Prostate gland (tissue), 2 donors: ENCODE data around the gene THRAP3. TPM values are rescaled to one million over a fixed set of nuclear protein-coding genes. Genes with fewer than 3 reads are reported as not detected.

Experiments used
- DNase-seq: peaks from one replicate; pipeline ENCODE4 v3.0.0-alpha.2; 2019; ENCODE audit warnings: low spot score
- H3K27ac ChIP-seq, 2 donors: fragments of 200-600 bp; sonication (generic); 2 replicates each; pipeline ENCODE4 v1.5.1; 2017 to 2019
- H3K27me3 ChIP-seq: fragments of 200-600 bp; sonication (generic); replicated peaks from 2 replicates; pipeline ENCODE4 v1.5.1; 2019; ENCODE audit not compliant: insufficient read depth
- H3K36me3 ChIP-seq, 2 donors: fragments of 200-600 bp; sonication (generic); 1 replicate in 1 of 2; 2 replicates in 1 of 2; pipeline versions ENCODE4 v1.5.1 to v1.8.1; 2017 to 2019
- H3K4me1 ChIP-seq: fragments of 200-600 bp; sonication (generic); replicated peaks from 2 replicates; pipeline ENCODE4 v1.5.1; 2019
- H3K4me3 ChIP-seq, 2 donors: fragments of 200-600 bp; sonication (generic); 2 replicates each; pipeline ENCODE4 v1.5.1; 2017 to 2019
- H3K9me3 ChIP-seq: fragments of 200-600 bp; sonication (generic); 2 replicates; pipeline ENCODE4 v1.5.1; 2017
- POLR2A ChIP-seq: fragments of 450-650 bp; IDR thresholded peaks from one replicate; pipeline ENCODE4 v1.6.1; 2016; ENCODE audit warnings: antibody characterized with exemption, mild to moderate bottlenecking
- POLR2AphosphoS5 ChIP-seq: sonication (generic); formaldehyde crosslinking; IDR thresholded peaks from one replicate; pipeline ENCODE4 v1.6.1; 2017; ENCODE audit warnings: antibody characterized with exemption
- WGBS: methylation state at CpG from one replicate; pipeline ENCODE4 v1.1.5; 2018; 5-methylcytosine and 5-hydroxymethylcytosine counted together
- intact Hi-C: fragments of 100-400 bp; cut with DNase I; formaldehyde crosslinking; loops from one replicate; pipeline ENCODE4 v1.14.2; 2022
- total RNA-seq, 2 donors: library from RNA; depleted of rRNA; stranded (reverse); fragments of >200 nt; gene quantifications; one replicate each; pipeline ENCODE4 v1.1.0, GENCODE V29; 2016
- TF ChIP-seq, protein P1 (sequence below), 4 experiments: fragments of 200-600 bp in 2 of 4; fragments of 450-650 bp in 2 of 4; sonication (generic) in 2 of 4; IDR thresholded peaks; 1 replicate in 3 of 4; 2 replicates in 1 of 4; pipeline ENCODE4 v1.5.1; 2016 to 2019; ENCODE audit warnings: antibody characterized with exemption in 4 of 4, mild to moderate bottlenecking in 2 of 4, moderate library complexity in 2 of 4

Gene THRAP3
- total RNA-seq, 2 donors from 2014 or later, result 100 to 123 TPM

DNA sequence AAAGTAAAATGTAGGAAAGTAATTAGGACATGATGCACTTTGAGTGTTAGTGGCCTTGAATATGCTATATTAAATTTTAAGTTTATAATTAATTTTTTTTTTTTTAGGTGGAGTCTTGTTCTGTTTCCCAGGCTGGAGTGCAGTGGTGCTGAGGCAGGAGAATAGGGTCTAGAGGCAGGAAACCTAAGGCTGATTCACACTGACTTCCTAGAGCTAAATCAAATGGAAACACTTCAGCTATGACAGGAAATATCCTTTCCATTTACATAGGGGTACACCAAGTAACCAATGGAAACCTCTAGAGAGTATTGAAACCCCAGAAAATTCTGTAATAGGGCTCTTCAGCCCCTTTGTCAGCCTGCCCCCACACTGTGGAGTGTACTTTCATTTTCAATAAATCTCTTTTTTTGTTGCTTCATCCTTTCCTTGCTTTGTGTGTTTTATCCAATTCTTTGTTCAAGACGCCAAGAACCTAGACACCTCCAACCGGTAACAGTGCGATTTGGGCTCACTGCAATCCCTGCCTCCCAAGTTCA is 17.9 kb upstream of the THRAP3 start:
- 72% methylated on average over 3 of the region's 3 CpGs for WGBS
- Histone ChIP-seq H3K27me3 (no peaks in the 10 kb centered on the region), H3K4me3 (no peak overlapping the region), H3K27ac (peak overlapping the region; percentile 78 to 82), H3K4me1 (peaks cover 10% of the 10 kb centered on the region), H3K36me3 (no peaks in the 10 kb centered on the region), H3K9me3 (no peaks in the 10 kb centered on the region)
- TF ChIP-seq POLR2A (no peak), POLR2AphosphoS5 (no peak)
- TF ChIP-seq, protein P1, sequence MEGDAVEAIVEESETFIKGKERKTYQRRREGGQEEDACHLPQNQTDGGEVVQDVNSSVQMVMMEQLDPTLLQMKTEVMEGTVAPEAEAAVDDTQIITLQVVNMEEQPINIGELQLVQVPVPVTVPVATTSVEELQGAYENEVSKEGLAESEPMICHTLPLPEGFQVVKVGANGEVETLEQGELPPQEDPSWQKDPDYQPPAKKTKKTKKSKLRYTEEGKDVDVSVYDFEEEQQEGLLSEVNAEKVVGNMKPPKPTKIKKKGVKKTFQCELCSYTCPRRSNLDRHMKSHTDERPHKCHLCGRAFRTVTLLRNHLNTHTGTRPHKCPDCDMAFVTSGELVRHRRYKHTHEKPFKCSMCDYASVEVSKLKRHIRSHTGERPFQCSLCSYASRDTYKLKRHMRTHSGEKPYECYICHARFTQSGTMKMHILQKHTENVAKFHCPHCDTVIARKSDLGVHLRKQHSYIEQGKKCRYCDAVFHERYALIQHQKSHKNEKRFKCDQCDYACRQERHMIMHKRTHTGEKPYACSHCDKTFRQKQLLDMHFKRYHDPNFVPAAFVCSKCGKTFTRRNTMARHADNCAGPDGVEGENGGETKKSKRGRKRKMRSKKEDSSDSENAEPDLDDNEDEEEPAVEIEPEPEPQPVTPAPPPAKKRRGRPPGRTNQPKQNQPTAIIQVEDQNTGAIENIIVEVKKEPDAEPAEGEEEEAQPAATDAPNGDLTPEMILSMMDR (IDR thresholded peaks at IDR 0.05), result no peak
- DNase-seq, result no peak
- intact Hi-C loops, result no loop called here

DNA sequence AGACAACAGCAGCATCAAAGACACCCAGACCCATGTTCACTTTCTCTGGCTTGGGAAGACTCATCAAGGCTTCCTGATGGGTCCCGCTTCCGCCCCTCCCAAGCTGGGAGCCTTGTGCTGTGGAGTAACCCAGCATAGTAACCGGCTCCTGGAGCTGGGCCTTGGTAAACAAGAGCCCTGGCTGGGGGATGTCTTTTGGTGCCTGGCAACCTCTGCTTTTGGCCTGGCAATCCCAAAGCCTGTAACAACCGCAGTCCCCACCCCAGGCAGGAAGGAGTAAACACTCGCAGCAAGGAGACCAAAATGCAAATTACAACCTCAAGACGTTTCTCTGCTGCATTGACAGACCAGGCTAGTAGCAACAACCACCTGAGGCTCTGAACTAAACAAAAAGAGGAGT is 16.9 kb upstream of the THRAP3 start:
- WGBS, result 19% methylated on average over 6 of the region's 6 CpGs
- H3K9me3 ChIP-seq, result no peaks in the 10 kb centered on the region
- H3K27me3 ChIP-seq, result no peaks in the 10 kb centered on the region
- peak; percentile 88 for DNase-seq
- peak; percentile 81 for TF ChIP-seq POLR2AphosphoS5
- TF ChIP-seq POLR2A, result no peak
- TF ChIP-seq, protein P1 (IDR thresholded peaks at IDR 0.05), result no peak
- intact Hi-C loops, result no loop called here
- no peaks in the 10 kb centered on the region for H3K36me3 ChIP-seq
- peaks cover 10% of the 10 kb centered on the region for H3K4me1 ChIP-seq
- H3K27ac ChIP-seq, result peak overlapping the region; percentile 78 to 82
- peak overlapping the region in 1 of 2 donors; percentile 22 for H3K4me3 ChIP-seq

DNA sequence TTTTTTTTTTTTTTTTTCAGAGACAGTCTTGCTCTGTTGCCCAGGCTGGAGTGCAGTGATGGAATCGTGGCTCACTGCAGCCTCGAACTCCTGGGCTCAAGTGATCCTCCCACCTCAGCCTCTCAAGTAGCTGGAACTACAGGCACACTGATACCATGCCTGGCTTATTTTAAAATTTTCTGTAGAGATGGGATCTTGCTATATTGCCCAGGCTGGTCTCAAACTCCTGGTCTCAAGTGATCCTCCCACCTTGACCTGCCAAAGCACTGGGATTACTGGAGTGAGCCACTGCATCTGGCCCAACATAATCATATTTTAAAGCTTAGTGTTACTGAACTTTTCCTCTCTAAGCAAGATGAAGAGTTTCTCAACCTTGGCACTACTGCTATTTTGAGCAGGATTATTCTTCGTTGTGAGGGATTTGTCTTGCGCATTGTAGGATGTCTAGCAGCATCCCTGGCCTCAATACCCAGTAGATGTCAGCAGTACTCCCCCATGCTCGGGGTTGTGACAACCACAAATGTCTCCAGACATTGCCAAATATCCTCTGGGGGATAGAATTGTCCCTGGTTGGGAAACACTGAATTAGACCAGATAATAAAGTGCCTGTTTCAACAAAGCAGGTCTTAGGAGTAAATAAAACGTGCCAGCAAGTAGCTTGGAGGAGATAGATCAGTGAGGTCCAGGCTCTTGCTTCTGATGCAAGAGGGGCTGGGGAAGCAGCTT is 15.1 kb upstream of the THRAP3 start:
- Histone ChIP-seq H3K4me3 (no peak overlapping the region), H3K36me3 (no peaks in the 10 kb centered on the region), H3K4me1 (peaks cover 7% of the 10 kb centered on the region), H3K27me3 (no peaks in the 10 kb centered on the region), H3K27ac (peak overlapping the region; percentile 3 to 82), H3K9me3 (no peaks in the 10 kb centered on the region)
- TF ChIP-seq POLR2AphosphoS5, result peak; percentile 50
- TF ChIP-seq, protein P1 (IDR thresholded peaks at IDR 0.05), result no peak
- DNase-seq, result no peak
- intact Hi-C loops, result no loop called here
- 64% methylated on average over 6 of the region's 6 CpGs for WGBS

DNA sequence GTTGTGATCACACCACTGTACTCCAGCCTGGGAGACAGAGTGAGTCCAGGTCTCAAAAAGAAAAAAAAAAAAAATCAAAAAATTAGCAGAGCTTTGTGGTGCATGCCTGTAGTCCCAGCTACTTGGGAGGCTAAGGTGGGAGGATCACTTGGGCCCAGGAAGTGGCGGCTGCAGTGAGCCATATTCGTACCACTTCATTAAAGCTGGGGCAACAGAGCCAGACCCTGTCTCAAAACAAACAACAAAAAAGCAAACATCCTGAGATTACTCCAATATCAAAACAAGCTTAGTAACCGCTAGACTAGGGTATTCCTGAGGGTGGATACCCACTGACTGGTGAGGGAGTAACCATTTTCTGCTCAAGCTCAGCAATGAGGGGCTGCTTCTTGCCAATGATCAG is 12.9 kb upstream of the THRAP3 start:
- no peaks in the 10 kb centered on the region for H3K36me3 ChIP-seq
- no peak for DNase-seq
- no peak for TF ChIP-seq POLR2AphosphoS5
- TF ChIP-seq POLR2A, result no peak
- TF ChIP-seq, protein P1 (IDR thresholded peaks at IDR 0.05), result no peak
- H3K4me1 ChIP-seq, result no peaks in the 10 kb centered on the region
- no peaks in the 10 kb centered on the region for H3K9me3 ChIP-seq
- no peak overlapping the region for H3K4me3 ChIP-seq
- intact Hi-C loops, result no loop called here
- no peak overlapping the region for H3K27ac ChIP-seq
- 91% methylated on average over 3 of the region's 3 CpGs for WGBS
- H3K27me3 ChIP-seq, result no peaks in the 10 kb centered on the region

DNA sequence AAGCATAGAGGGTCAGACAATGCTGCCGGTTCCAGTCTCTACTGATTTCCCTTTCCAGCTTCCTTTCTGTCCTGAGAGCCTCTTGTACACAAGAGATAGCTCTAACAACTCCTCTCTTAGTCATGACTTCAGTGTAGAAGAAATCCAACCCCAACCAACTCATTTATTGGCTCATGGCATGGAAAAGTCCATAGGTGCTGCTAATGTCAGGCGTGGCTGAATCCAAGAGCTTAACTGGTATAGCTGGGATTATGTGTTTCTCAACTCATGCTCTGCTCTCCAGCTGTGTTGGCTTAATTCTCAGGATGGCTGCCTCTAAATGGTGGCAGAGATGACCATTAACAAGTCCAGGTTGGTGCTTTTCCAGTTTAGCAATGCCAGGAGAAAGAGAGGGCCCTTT is 12.4 kb upstream of the THRAP3 start:
- intact Hi-C loops, result no loop called here
- no peak for DNase-seq
- Histone ChIP-seq H3K9me3 (no peaks in the 10 kb centered on the region), H3K4me1 (no peaks in the 10 kb centered on the region), H3K27me3 (no peaks in the 10 kb centered on the region), H3K4me3 (no peak overlapping the region), H3K27ac (no peak overlapping the region), H3K36me3 (no peaks in the 10 kb centered on the region)
- TF ChIP-seq POLR2A, result no peak
- TF ChIP-seq, protein P1 (IDR thresholded peaks at IDR 0.05), result no peak
- TF ChIP-seq POLR2AphosphoS5, result no peak
- 77% methylated on average over 2 of the region's 2 CpGs for WGBS
